DOHH2 (cell line): ENCODE measurements around the gene DKK3.

Source experiments
- H3F3A ChIP-seq: fragments of 200-600 bp; sonication (generic), shearing (Covaris generic); 2 replicates; pipeline ENCODE4 v1.6.0; 2016; ENCODE audit warnings: antibody characterized with exemption, mild to moderate bottlenecking; ENCODE audit not compliant: control insufficient read depth, insufficient read depth
- H3K27ac ChIP-seq: fragments of 200-600 bp; sonication (generic); 2 replicates; pipeline ENCODE4 v1.5.1; 2014; ENCODE audit warnings: low read depth, mild to moderate bottlenecking, low read length, moderate library complexity
- H3K27me3 ChIP-seq: fragments of 200-600 bp; sonication (generic); 2 replicates; pipeline ENCODE4 v1.6.1; 2014; ENCODE audit warnings: mild to moderate bottlenecking, low read length, mixed read lengths; ENCODE audit not compliant: control insufficient read depth
- H3K36me3 ChIP-seq: fragments of 200-600 bp; sonication (generic); 2 replicates; pipeline ENCODE4 v1.6.1; 2014; ENCODE audit warnings: mild to moderate bottlenecking, low read length, moderate library complexity, mixed read lengths; ENCODE audit not compliant: control insufficient read depth
- H3K4me1 ChIP-seq: fragments of 200-600 bp; sonication (generic); 2 replicates; pipeline ENCODE4 v1.6.1; 2014; ENCODE audit warnings: mild to moderate bottlenecking, low read length, mixed read lengths; ENCODE audit not compliant: control insufficient read depth
- H3K4me2 ChIP-seq: fragments of 200-600 bp; sonication (generic); 2 replicates; pipeline ENCODE4 v1.6.0; 2014; ENCODE audit warnings: mild to moderate bottlenecking, low read length, moderate library complexity
- H3K4me3 ChIP-seq: fragments of 200-600 bp; sonication (generic); 2 replicates; pipeline ENCODE4 v1.5.1; 2014; ENCODE audit warnings: mild to moderate bottlenecking, low read length, mixed read lengths
- H3K79me2 ChIP-seq: fragments of 200-600 bp; sonication (generic); 2 replicates; pipeline ENCODE4 v1.6.1; 2014; ENCODE audit warnings: mild to moderate bottlenecking, low read length, mixed read lengths; ENCODE audit not compliant: control insufficient read depth
- H3K9me2 ChIP-seq: fragments of 200-600 bp; sonication (generic); replicated peaks from 2 replicates; pipeline ENCODE4 v1.6.1; 2014; ENCODE audit warnings: mild to moderate bottlenecking, low read length, mixed read lengths; ENCODE audit not compliant: control insufficient read depth
- H3K9me3 ChIP-seq: fragments of 200-600 bp; sonication (generic); 2 replicates; pipeline ENCODE4 v1.6.1; 2014; ENCODE audit warnings: antibody characterized with exemption, low read length, mixed read lengths; ENCODE audit not compliant: control insufficient read depth, insufficient read depth
- H4K20me1 ChIP-seq: fragments of 200-600 bp; sonication (generic); 2 replicates; pipeline ENCODE4 v1.6.0; 2014; ENCODE audit warnings: low read depth, mild to moderate bottlenecking, antibody characterized with exemption, low read length, moderate library complexity; ENCODE audit not compliant: control insufficient read depth, insufficient read depth
- EZH2phosphoT487 ChIP-seq: fragments of 200-600 bp; sonication (generic); IDR thresholded peaks from 2 replicates; pipeline ENCODE4 v1.6.1; 2017; ENCODE audit warnings: borderline replicate concordance, mild to moderate bottlenecking, antibody characterized with exemption, low read length, moderate library complexity, mixed read lengths
- TF ChIP-seq, protein P1 (sequence below): fragments of 200-600 bp; sonication (generic); IDR thresholded peaks from one replicate; pipeline ENCODE4 v1.5.1; 2014; ENCODE audit warnings: antibody characterized with exemption, mild to moderate bottlenecking, low read depth, low read length; ENCODE audit not compliant: poor library complexity, severe bottlenecking

DKK3 gene

DNA sequence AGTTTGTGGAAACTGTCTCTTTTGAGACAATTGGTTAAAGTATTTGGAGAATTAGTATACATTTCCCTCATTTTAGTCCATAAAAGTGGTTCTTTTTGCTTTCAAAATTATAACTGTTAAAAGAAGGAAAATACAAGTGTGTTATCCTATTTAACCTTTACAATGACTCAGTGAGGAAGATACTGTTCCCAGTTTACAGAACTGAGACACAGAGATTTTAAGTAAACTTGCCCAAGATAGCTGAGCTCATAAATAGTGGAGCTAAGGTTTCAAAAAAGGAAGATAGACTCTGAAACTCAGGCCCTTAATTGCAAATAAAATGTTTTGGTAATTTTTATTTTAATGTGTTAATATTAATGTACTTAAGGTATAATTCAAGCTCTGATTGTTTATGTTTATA is 58.9 kb downstream of the DKK3 start:
- Histone ChIP-seq H3K27me3 (no peaks in the 10 kb centered on the region), H3K9me3 (no peaks in the 10 kb centered on the region), H3F3A (no peaks in the 10 kb centered on the region), H3K4me3 (no peak overlapping the region), H3K4me1 (no peaks in the 10 kb centered on the region), H3K9me2 (no peaks in the 10 kb centered on the region), H3K79me2 (no peaks in the 10 kb centered on the region), H3K27ac (no peak overlapping the region), H3K4me2 (no peak overlapping the region), H4K20me1 (no peaks in the 10 kb centered on the region), H3K36me3 (peaks cover 58% of the 10 kb centered on the region)
- TF ChIP-seq, protein P1, sequence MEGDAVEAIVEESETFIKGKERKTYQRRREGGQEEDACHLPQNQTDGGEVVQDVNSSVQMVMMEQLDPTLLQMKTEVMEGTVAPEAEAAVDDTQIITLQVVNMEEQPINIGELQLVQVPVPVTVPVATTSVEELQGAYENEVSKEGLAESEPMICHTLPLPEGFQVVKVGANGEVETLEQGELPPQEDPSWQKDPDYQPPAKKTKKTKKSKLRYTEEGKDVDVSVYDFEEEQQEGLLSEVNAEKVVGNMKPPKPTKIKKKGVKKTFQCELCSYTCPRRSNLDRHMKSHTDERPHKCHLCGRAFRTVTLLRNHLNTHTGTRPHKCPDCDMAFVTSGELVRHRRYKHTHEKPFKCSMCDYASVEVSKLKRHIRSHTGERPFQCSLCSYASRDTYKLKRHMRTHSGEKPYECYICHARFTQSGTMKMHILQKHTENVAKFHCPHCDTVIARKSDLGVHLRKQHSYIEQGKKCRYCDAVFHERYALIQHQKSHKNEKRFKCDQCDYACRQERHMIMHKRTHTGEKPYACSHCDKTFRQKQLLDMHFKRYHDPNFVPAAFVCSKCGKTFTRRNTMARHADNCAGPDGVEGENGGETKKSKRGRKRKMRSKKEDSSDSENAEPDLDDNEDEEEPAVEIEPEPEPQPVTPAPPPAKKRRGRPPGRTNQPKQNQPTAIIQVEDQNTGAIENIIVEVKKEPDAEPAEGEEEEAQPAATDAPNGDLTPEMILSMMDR = no peak
- no peak for TF ChIP-seq EZH2phosphoT487

DNA sequence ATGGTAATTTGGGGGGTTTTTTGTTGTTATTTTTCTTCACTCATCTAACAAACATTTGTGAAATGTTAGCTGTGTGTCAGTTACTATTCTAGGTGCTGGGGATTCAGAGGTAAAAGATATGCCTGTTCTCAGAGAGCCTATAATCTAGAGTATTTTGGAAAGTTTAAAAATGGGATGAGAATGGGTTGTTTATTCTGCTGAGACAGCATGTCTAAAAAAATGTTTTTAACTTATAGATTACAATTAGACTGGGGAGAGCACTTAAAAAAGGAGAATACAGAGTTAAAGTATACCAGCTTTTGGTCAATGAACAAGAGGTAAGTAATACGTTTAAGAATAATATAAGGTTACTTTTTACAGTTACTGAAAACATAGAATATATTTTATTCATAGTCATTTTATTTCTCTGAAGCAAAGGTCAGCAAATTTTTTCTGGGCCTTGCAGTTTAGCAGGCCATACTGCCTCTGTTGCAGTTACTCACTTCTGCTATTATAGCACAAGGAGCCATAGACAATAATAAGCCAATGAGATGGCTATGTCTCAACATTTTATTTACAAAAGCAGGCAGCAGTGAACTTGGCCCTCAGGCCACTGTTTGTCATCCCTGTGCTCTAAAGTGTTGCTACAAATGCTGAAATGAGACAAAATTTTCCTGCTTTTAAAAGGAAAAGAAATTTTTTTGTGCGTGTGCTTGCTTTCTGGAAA is 60.0 kb downstream of the DKK3 start:
- Histone ChIP-seq H3K27me3 (no peaks in the 10 kb centered on the region), H3K27ac (no peak overlapping the region), H3F3A (no peaks in the 10 kb centered on the region), H4K20me1 (no peaks in the 10 kb centered on the region), H3K4me3 (no peak overlapping the region), H3K4me2 (no peak overlapping the region), H3K9me2 (no peaks in the 10 kb centered on the region), H3K36me3 (peaks cover 55% of the 10 kb centered on the region), H3K79me2 (no peaks in the 10 kb centered on the region), H3K4me1 (no peaks in the 10 kb centered on the region), H3K9me3 (no peaks in the 10 kb centered on the region)
- no peak for TF ChIP-seq EZH2phosphoT487
- TF ChIP-seq, protein P1 = no peak

DNA sequence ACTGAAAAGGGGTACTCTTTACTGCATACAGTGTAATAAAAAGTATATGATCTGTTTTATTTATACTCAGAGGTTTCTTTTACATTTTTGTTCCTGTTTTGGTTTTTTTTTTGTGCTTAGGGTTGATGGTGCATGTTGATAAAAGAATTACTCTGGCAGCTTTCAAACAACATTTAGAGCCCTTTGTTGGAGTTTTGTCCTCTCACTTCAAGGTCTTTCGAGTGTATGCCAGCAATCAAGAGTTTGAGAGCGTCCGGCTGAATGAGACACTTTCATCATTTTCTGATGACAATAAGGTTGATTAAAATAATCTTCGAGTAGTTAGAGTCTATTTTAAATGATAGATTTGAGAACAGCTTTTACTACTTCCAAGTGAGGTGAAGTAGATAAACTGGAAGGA is 60.6 kb downstream of the DKK3 start:
- Histone ChIP-seq H3K36me3 (peaks cover 54% of the 10 kb centered on the region), H3F3A (no peaks in the 10 kb centered on the region), H3K9me3 (no peaks in the 10 kb centered on the region), H3K4me2 (no peak overlapping the region), H3K4me1 (no peaks in the 10 kb centered on the region), H4K20me1 (no peaks in the 10 kb centered on the region), H3K27me3 (no peaks in the 10 kb centered on the region), H3K27ac (no peak overlapping the region), H3K9me2 (no peaks in the 10 kb centered on the region), H3K79me2 (no peaks in the 10 kb centered on the region), H3K4me3 (no peak overlapping the region)
- TF ChIP-seq, protein P1 = no peak
- TF ChIP-seq EZH2phosphoT487 = no peak
